Measurements from ENCODE around the gene BCL7C.

Gene BCL7C

GRCh38 chr16:30844671-30845449 lies 49.0 kb downstream of the BCL7C start:
- TF ChIP-seq, protein P1, sequence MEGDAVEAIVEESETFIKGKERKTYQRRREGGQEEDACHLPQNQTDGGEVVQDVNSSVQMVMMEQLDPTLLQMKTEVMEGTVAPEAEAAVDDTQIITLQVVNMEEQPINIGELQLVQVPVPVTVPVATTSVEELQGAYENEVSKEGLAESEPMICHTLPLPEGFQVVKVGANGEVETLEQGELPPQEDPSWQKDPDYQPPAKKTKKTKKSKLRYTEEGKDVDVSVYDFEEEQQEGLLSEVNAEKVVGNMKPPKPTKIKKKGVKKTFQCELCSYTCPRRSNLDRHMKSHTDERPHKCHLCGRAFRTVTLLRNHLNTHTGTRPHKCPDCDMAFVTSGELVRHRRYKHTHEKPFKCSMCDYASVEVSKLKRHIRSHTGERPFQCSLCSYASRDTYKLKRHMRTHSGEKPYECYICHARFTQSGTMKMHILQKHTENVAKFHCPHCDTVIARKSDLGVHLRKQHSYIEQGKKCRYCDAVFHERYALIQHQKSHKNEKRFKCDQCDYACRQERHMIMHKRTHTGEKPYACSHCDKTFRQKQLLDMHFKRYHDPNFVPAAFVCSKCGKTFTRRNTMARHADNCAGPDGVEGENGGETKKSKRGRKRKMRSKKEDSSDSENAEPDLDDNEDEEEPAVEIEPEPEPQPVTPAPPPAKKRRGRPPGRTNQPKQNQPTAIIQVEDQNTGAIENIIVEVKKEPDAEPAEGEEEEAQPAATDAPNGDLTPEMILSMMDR (IDR thresholded peaks at IDR 0.05; ENCODE audit: control insufficient read depth, extremely low read depth, insufficient read depth), result peak; percentile 89
- no peak overlapping the region for H3K4me3 ChIP-seq (ENCODE audit: low read depth, low read length)
- DNase-seq (ENCODE audit: low read depth), result peak; percentile 75

GRCh38 chr16:30844346-30844670 lies 49.6 kb downstream of the BCL7C start:
- TF ChIP-seq, protein P1 (IDR thresholded peaks at IDR 0.05; ENCODE audit: control insufficient read depth, extremely low read depth, insufficient read depth), result no peak
- DNase-seq (ENCODE audit: low read depth), result no peak
- H3K4me3 ChIP-seq (ENCODE audit: low read depth, low read length), result no peak overlapping the region

DNA sequence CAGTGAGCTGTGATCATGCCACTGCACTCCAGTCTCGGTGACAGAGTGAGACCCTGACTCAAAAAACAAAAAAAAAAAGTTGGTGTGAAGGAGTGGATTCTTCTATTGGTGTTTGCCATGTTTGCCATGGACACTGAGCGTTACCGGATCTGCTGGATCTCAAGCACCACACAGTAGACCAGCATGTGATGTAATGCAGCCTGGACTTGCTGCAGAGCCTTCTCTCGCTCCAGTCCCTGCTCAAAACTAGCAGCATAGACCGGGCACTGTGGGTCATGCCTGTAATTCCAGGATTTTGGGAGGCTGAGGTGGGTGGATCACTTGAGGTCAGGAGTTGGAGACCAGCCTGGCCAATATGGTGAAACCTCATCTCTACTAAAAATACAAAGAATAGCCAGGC lies 50.4 kb downstream of the BCL7C start:
- TF ChIP-seq, protein P1 (IDR thresholded peaks at IDR 0.05; ENCODE audit: control insufficient read depth, extremely low read depth, insufficient read depth), result no peak
- H3K4me3 ChIP-seq (ENCODE audit: low read depth, low read length), result no peak overlapping the region

GRCh38 chr16:30842971-30843370 lies 50.9 kb downstream of the BCL7C start:
- no peak overlapping the region for H3K4me3 ChIP-seq (ENCODE audit: low read depth, low read length)
- no peak for DNase-seq (ENCODE audit: low read depth)
- TF ChIP-seq, protein P1 (IDR thresholded peaks at IDR 0.05; ENCODE audit: control insufficient read depth, extremely low read depth, insufficient read depth), result no peak

More for the DNA sequence above, 50.4 kb downstream of the BCL7C start:
- DNase-seq (ENCODE audit: low read depth), result no peak

GRCh38 chr16:30841332-30841731 lies 52.5 kb downstream of the BCL7C start:
- DNase-seq (ENCODE audit: low read depth), result no peak
- TF ChIP-seq, protein P1 (IDR thresholded peaks at IDR 0.05; ENCODE audit: control insufficient read depth, extremely low read depth, insufficient read depth), result no peak
- no peak overlapping the region for H3K4me3 ChIP-seq (ENCODE audit: low read depth, low read length)

GRCh38 chr16:30840611-30841010 lies 53.3 kb downstream of the BCL7C start:
- no peak for DNase-seq (ENCODE audit: low read depth)
- TF ChIP-seq, protein P1 (IDR thresholded peaks at IDR 0.05; ENCODE audit: control insufficient read depth, extremely low read depth, insufficient read depth), result no peak
- H3K4me3 ChIP-seq (ENCODE audit: low read depth, low read length), result no peak overlapping the region
